Uterus (tissue), 4 donors: ENCODE data around the gene TGFBI. TPM values are rescaled to one million over a fixed set of nuclear protein-coding genes. Genes with fewer than 3 reads are reported as not detected.

ENCODE experiments used
- DNase-seq, 2 donors: peaks; one replicate each; pipeline ENCODE4 v3.0.0-alpha.2; 2019 to 2020
- H3K27ac ChIP-seq, 2 donors: fragments of 200-600 bp; sonication (generic); 1 replicate in 1 of 2; 2 replicates in 1 of 2; pipeline ENCODE4 v1.5.1; 2016 to 2018
- H3K27me3 ChIP-seq, 2 donors: fragments of 200-600 bp; sonication (generic); one replicate each; pipeline ENCODE4 v1.5.1; 2018 to 2019; ENCODE audit warnings: control low read depth in 1 of 2
- H3K36me3 ChIP-seq, 2 donors: fragments of 200-600 bp; sonication (generic); one replicate each; pipeline ENCODE4 v1.5.1; 2019; ENCODE audit warnings: control low read depth in 1 of 2
- H3K4me1 ChIP-seq, 2 donors: fragments of 200-600 bp; sonication (generic); one replicate each; pipeline ENCODE4 v1.5.1; 2018 to 2019; ENCODE audit warnings: control low read depth in 1 of 2
- H3K4me3 ChIP-seq, 2 donors: fragments of 200-600 bp; sonication (generic); 1 replicate in 1 of 2; 2 replicates in 1 of 2; pipeline ENCODE4 v1.5.1; 2018 to 2019; ENCODE audit warnings: mild to moderate bottlenecking in 1 of 2
- H3K9me3 ChIP-seq, 2 donors: fragments of 200-600 bp; sonication (generic); one replicate each; pipeline ENCODE4 v1.5.1; 2019; ENCODE audit warnings: control low read depth in 1 of 2
- POLR2A ChIP-seq, 2 donors: fragments of 450-650 bp; IDR thresholded peaks; one replicate each; pipeline ENCODE4 v1.6.1; 2016; ENCODE audit warnings: antibody characterized with exemption in 2 of 2, mild to moderate bottlenecking in 1 of 2, moderate library complexity in 1 of 2
- intact Hi-C: fragments of 100-400 bp; cut with DNase I; formaldehyde crosslinking; loops from one replicate; pipeline ENCODE4 v1.15.1; 2023; ENCODE audit warnings: low total_unique reads
- total RNA-seq, 4 donors: library from RNA; depleted of rRNA in 3 of 4; stranded (reverse); fragments of >200 nt in 3 of 4; gene quantifications; one replicate each; pipeline versions ENCODE4 v1.1.0 to v1.2.4, GENCODE V29; 2014 to 2023
- TF ChIP-seq, protein P1 (sequence below), 4 experiments: fragments of 200-600 bp in 2 of 4; fragments of 450-650 bp in 2 of 4; sonication (generic) in 2 of 4; IDR thresholded peaks; one replicate each; pipeline ENCODE4 v1.5.1; 2016 to 2019; ENCODE audit warnings: antibody characterized with exemption in 4 of 4, mild to moderate bottlenecking in 2 of 4, moderate library complexity in 1 of 4
- donor health status: DM: yes; HTN: yes; CAD: no.

Gene TGFBI
- total RNA-seq, 4 donors from 2014 or later, result 27.9 to 293 (median 38.7) TPM

DNA sequence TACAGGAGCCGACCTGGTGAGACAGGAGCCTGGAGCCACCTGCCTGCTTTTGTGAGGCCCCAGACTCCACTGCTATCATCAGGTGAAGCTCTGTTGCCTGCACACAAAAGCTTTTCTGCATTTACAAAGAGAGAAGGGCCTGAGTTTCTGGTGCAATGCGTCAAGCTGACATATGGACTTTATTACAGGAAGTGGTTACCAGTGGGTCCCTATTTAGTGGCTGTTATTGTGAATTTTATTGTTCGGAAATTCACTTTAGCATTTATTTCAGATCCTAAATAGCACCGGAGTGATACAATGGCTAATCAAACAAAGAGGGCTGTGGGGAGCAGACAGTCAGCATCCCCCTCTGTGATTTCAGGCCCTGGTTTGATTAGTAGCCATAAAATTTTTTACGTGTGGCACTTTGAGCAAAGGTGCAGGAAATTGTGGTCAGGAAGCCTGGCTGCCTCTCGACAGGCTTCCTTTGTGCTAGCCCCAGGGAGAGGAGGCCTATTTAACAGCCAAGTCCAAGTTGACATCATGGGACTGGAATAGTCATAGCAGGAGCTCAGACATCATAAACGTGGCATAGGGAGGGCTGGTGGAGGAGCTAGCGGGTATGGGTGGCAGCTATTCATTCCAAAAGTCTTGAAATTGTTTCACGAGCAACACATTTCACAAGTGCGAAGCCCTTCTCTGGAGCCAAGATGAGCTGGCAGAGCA lies 8.4 kb downstream of the TGFBI start:
- no peaks in the 10 kb centered on the region for H3K9me3 ChIP-seq
- no peaks in the 10 kb centered on the region for H3K36me3 ChIP-seq
- no peak overlapping the region for H3K4me3 ChIP-seq
- intact Hi-C loops, result no loop called here
- DNase-seq, result no peak
- no peak overlapping the region for H3K27ac ChIP-seq
- TF ChIP-seq, protein P1, sequence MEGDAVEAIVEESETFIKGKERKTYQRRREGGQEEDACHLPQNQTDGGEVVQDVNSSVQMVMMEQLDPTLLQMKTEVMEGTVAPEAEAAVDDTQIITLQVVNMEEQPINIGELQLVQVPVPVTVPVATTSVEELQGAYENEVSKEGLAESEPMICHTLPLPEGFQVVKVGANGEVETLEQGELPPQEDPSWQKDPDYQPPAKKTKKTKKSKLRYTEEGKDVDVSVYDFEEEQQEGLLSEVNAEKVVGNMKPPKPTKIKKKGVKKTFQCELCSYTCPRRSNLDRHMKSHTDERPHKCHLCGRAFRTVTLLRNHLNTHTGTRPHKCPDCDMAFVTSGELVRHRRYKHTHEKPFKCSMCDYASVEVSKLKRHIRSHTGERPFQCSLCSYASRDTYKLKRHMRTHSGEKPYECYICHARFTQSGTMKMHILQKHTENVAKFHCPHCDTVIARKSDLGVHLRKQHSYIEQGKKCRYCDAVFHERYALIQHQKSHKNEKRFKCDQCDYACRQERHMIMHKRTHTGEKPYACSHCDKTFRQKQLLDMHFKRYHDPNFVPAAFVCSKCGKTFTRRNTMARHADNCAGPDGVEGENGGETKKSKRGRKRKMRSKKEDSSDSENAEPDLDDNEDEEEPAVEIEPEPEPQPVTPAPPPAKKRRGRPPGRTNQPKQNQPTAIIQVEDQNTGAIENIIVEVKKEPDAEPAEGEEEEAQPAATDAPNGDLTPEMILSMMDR (IDR thresholded peaks at IDR 0.05), result no peak
- no peak for TF ChIP-seq POLR2A (IDR thresholded peaks at IDR 0.05)
- H3K27me3 ChIP-seq, result no peaks in the 10 kb centered on the region
- H3K4me1 ChIP-seq, result no peaks in the 10 kb centered on the region

DNA sequence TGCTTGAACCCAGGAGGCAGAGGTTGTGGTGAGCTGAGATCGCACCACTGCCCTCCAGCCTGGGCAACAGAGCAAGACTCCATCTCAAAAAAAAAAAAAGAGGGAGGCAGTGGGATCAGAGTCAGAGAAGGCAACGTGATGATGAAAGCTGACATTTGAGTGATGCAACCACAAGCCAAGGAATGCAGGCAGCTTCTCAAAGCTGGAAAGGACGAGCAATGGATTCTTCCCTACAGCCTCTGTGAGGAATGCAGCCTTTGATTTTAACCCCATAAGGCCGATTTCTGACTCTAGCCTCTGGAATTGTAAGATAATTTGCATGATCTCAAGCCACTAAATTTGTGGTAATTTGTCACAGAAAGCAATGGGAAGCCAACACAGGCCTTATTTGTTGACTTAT lies 9.8 kb downstream of the TGFBI start:
- intact Hi-C loops, result no loop called here
- TF ChIP-seq POLR2A (IDR thresholded peaks at IDR 0.05), result no peak
- TF ChIP-seq, protein P1 (IDR thresholded peaks at IDR 0.05), result no peak
- Histone ChIP-seq H3K9me3 (no peaks in the 10 kb centered on the region), H3K36me3 (no peaks in the 10 kb centered on the region), H3K4me1 (no peaks in the 10 kb centered on the region), H3K27ac (no peak overlapping the region), H3K27me3 (no peaks in the 10 kb centered on the region), H3K4me3 (no peak overlapping the region)
- DNase-seq, result no peak

DNA sequence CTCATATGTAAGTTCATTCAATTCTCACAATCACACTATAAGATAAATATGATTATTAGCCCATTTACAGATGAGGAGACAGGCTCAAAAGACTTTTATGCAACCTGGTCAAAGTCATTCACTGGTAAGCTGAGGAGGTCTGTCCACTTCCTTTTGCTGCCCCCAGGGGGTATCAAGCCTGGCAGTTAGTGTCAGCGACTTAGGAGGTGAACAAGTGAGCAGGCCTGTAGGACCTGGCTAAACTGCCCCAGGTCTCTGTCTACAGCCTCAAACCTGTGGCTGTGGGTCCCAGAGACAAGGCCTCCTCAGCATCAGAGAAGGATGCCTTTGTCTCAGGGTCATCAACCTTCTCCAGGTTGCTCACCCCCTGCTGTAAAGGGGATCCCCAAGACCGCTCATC lies 10.4 kb downstream of the TGFBI start:
- Histone ChIP-seq H3K9me3 (no peaks in the 10 kb centered on the region), H3K27me3 (no peaks in the 10 kb centered on the region), H3K4me3 (no peak overlapping the region), H3K36me3 (no peaks in the 10 kb centered on the region), H3K4me1 (no peaks in the 10 kb centered on the region), H3K27ac (no peak overlapping the region)
- DNase-seq, result no peak
- TF ChIP-seq, protein P1 (IDR thresholded peaks at IDR 0.05), result no peak
- no peak for TF ChIP-seq POLR2A (IDR thresholded peaks at IDR 0.05)
- intact Hi-C loops, result no loop called here

DNA sequence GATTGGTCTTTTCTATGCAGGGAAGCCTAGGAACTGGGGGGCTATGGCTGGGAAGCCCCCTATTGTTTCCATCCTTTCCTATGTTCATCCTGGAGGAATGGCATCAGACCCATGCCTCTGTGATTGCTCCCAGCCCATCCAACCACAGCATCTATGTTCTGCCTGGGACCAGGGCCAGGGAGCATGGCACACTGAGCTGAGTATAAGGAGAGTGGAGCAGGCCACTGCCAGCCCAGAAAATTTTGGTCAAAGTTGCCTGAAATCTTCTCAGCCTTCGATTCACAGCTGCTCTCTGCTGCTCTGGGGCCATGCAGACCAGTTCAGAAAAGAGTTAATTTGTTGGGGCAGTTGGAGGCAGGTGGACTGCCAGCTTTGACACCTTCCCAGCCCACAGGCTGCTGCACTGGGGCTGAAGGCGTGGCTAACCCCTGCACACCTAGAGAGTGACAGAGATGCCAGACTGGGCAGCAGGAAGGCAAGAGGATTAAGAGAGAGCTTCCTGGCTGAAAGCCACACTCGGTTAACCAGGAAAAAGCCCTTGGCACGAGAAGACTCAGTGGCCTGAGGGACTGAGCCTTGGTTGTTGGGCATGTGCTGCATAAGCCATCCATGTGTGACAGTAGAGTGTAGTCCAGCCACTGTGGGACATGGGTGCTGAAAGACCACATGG lies 12.1 kb downstream of the TGFBI start:
- H3K36me3 ChIP-seq, result no peaks in the 10 kb centered on the region
- no peak for TF ChIP-seq POLR2A (IDR thresholded peaks at IDR 0.05)
- TF ChIP-seq, protein P1 (IDR thresholded peaks at IDR 0.05), result no peak
- no peak for DNase-seq
- no peaks in the 10 kb centered on the region for H3K4me1 ChIP-seq
- no peaks in the 10 kb centered on the region for H3K9me3 ChIP-seq
- intact Hi-C loops, result no loop called here
- no peak overlapping the region for H3K27ac ChIP-seq
- no peaks in the 10 kb centered on the region for H3K27me3 ChIP-seq
- H3K4me3 ChIP-seq, result no peak overlapping the region

DNA sequence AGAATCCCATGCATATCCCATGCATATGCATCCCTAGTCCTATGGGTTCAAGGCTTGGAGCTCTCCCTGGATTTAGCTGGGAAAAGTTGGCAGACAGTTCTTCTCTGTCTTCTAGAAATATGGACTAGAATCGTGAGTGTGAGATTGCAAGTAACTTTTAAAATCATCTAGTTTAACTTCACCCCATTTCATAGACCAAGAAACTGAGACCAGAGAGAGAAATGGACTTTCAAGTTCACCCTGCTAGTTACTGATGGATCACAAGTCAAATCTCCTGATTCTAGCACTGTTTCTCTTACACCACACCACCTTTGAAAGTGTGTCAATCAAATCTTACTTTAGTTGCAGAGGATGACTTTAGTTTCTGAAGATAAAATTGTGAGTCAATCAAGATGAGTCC lies 13.4 kb downstream of the TGFBI start:
- Histone ChIP-seq H3K36me3 (no peaks in the 10 kb centered on the region), H3K4me1 (no peaks in the 10 kb centered on the region), H3K27ac (no peak overlapping the region), H3K9me3 (no peaks in the 10 kb centered on the region), H3K4me3 (no peak overlapping the region), H3K27me3 (no peaks in the 10 kb centered on the region)
- no peak for DNase-seq
- no peak for TF ChIP-seq POLR2A (IDR thresholded peaks at IDR 0.05)
- TF ChIP-seq, protein P1 (IDR thresholded peaks at IDR 0.05), result no peak
- intact Hi-C loops, result no loop called here
